A549 (cell line): ENCODE data around the gene INTS6L.

Experiments
- CHD2 ChIP-seq: fragments of 150-350 bp; IDR thresholded peaks from 2 replicates; pipeline ENCODE4 v1.6.1; 2014; ENCODE audit warnings: low read length; ENCODE audit not compliant: partially characterized antibody
- CTCF ChIP-seq: fragments of >200 bp; sonication (Bioruptor Twin); formaldehyde crosslinking; IDR thresholded peaks from 3 replicates; pipeline ENCODE4 v1.5.1; 2016
- E2F6 ChIP-seq: IDR thresholded peaks from 2 replicates; pipeline ENCODE4 v1.6.1; 2012; ENCODE audit warnings: low read depth, borderline replicate concordance
- POLR2A ChIP-seq: IDR thresholded peaks from 2 replicates; pipeline ENCODE4 v1.6.1; 2012; ENCODE audit warnings: mild to moderate bottlenecking, low read length
- RFX5 ChIP-seq: fragments of 450-650 bp; IDR thresholded peaks from 2 replicates; pipeline ENCODE4 v1.7.1; 2014; ENCODE audit warnings: antibody characterized with exemption, mild to moderate bottlenecking, moderate library complexity
- SMC3 ChIP-seq: fragments of >200 bp; sonication (Bioruptor Twin); formaldehyde crosslinking; IDR thresholded peaks from 3 replicates; pipeline ENCODE4 v1.6.1; 2018; ENCODE audit warnings: inconsistent platforms
- ZFP36 ChIP-seq: fragments of 450-650 bp; IDR thresholded peaks from 2 replicates; pipeline ENCODE4 v1.6.1; 2014; ENCODE audit warnings: borderline replicate concordance; ENCODE audit not compliant: partially characterized antibody

- TF ChIP-seq POLR2A: no peak
- no peak for TF ChIP-seq CTCF
- TF ChIP-seq SMC3: no peak
- no peak for TF ChIP-seq ZFP36
- TF ChIP-seq RFX5: no peak
- no peak for TF ChIP-seq CHD2
- TF ChIP-seq E2F6: no peak
Measured at GRCh38 chrX:135549519-135549918, 29.1 kb downstream of the INTS6L start.
